HG02885 (cell line): ENCODE measurements around the gene HEPN1.

Experiments
- ATAC-seq: cut with Tn5 transposase; IDR thresholded peaks from one replicate; pipeline ENCODE4 v1.9.1; 2021; ENCODE audit warnings: mild to moderate bottlenecking; ENCODE audit not compliant: unreplicated experiment, poor library complexity

HEPN1 gene

DNA sequence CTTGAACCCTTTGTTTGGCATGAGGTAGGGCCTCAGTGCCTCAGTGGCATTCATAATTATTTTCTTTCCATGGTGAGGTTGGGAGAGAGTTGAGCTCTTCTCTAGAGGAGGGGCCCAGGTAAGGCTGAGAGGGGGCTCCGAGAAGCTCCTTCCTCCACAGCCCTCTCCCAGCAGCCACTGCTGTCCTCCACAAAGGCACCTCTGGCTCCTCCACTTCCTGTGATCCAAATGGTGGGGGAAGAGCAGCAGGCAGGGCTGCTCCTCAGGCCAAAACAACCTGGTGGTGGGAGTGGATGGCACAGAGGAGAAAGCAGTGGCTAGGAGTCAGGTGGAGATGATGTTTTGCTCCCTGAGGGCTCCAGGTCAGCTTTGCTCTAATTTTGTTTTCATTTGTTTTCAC, 34.7 kb upstream of the HEPN1 start:
- no peak for ATAC-seq

DNA sequence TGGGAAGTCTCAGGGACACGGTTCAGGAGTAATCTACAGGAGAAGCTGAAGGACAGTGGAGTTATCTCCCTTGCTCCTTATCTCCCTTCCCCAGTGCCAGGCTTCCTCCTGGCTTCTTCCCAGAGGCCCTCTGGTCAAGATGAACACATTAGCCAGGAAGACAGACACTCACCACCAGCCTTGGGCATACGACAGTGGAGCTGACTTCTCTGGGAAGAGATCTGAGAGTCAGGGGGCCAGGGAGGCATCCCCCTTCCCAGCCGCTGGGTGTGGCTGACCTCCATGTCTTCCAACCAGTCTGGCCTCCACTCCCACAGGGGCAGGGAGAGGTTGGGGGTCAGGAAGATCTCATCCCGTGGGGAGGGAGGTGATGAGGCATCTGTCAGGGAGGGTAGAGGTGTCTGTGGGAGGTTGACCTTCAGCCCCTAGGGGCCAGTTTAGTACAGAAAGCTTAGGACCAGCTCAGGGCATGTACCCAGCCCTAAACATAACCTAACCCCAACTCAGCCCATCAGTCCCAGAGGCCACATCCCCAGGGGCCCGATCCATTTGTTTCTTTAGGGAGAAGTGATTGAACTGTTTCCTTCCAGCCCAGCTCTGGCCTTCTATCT, 34.1 kb upstream of the HEPN1 start:
- ATAC-seq: no peak

DNA sequence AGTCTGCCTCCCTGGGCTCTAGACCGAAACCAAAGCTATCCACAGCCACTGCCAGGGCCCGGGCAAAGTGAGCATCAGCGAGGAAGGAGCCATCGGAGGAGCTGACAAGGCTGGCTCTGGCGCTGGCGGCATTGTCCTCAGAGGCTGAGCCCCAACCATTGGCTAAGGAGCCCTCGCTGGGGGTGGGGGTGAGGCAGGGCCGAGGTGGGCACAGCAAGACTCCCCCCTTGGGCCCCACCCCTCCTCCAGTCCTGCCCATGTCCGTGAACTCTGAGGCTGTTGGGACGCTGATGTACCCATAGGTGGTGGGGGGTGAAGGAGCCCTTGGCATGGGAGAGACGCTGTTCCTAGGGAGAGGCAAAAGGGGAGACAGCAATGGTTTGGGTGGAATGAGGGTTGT, 32.6 kb upstream of the HEPN1 start:
- no peak for ATAC-seq

DNA sequence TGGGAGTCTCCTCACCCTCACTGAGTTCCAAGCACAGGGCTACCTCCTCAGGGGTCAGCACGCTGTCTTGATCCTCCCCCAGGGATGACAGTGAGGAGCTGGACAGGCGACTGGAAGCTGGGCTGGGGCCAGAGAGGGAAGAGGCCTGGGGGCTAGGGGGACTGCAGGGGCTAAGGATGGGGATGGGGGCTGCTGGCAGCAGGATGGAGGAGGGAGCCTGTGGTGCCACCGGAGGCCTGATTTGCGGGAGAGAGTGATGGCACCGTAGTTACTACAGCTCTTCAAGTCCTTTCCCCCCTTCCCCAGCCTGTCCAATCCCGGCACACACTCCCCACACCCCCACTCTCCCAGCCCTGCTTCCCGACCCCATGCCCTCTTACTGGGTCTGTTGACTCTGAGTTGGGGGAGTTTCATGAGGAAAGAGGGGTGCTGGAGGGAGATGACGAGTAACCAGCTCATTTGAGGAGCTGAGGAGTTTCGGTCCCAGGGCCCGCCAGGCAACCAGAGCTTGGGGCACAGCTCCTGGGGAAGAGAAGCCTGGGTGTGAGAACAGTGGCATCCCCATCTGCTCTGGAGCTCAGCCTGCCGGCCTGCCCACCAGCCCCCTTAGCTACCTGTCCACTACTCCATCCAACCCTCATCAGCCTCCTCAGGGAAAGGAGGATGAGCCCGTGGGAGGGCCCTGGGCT, 31.9 kb upstream of the HEPN1 start:
- ATAC-seq: no peak

- ATAC-seq: no peak
Observed at GRCh38 chr11:124887667-124888013, 31.4 kb upstream of the HEPN1 start.

DNA sequence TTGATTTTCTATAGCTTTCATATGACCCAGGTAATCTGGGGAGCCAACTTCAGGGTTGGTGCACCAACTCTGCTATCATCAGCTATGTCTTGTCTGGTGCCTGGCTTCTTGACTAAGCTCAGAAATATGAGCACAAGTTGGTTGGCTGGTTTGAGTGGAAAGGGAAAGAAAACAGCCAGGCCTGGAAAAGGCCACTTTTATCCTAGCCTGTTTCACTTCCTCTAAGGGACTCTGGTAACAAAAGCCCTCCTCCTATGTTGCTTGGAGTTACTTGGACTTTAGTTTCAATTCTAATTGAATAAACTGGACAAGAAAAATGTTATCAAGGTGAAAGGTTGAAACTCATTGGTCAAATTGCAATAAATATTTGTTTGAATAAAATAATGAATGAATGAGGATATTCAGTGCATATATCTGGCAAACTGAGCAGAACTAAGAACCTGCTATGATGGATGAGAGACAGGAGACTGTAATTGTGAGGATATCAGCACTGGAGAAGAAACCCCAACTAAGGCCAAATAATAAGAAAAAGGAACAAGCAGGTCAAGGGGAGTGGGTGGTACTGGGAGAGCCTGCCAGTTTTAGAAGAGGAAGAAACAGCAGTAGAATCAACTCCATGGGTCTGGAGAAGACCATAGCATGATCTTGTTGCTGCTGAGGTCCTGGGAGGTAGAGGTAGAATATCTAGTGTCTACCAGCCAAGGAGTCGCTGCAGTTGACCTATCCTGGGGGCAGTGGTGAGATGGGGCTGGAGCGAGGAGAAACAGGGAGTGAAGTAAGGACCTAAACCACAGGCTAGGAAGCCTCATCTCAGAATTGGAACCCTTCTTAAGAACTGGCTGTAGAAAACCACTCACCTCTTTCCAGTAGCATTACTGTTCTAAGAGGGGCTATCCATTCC, 29.6 kb upstream of the HEPN1 start:
- ATAC-seq: no peak

DNA sequence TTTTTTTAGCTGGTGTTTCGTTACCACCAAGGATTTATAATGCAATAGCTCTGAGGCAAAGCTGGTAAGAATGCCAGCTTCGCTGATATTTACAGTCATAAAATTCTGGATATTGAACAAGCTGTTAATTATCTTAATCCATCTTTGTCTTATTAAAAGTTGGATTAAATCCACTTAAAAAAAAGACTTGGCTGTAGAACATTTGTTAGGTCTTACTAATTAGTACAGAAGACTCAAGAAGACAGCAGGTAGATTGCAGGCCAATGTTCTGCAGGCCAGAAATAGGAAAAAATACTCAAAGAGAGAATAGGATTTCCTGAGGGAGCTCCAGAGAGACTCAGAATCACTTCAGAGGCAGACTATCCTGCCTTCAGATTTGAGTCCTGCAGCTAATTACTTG, 28.9 kb upstream of the HEPN1 start:
- no peak for ATAC-seq

DNA sequence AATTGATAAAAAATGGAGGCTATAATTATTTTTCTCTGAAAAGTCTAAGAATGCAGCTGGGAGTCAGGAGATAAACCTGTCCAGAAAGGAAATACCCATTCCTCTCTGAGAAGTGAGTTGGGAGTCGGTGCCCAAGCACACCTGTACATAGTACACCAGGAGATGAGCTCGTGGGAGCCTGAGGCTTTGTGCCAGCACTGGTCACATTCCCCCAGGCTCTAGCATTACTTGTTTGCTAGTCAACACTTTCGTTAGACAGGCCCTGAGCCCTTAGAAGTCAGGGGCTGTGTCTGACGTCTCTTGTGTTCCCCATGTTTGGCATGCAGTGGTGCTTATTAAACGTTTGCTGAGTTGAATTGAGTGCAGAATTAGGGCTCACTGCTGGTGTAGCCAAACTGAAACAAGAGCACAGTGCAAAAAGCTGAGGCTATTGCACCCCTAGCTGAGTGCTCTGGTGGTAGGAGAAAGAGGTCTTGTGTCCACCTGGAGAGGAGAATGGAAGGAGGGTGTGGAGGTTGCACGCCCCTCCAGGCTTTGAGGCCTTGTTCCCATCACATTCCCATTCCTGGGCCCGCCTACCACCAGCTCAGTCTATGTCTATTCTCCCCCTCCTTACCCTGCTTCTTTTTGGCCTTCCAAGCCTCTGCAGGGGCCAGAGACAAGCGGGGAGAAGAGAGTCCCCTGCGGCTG, 28.2 kb upstream of the HEPN1 start:
- ATAC-seq: no peak

DNA sequence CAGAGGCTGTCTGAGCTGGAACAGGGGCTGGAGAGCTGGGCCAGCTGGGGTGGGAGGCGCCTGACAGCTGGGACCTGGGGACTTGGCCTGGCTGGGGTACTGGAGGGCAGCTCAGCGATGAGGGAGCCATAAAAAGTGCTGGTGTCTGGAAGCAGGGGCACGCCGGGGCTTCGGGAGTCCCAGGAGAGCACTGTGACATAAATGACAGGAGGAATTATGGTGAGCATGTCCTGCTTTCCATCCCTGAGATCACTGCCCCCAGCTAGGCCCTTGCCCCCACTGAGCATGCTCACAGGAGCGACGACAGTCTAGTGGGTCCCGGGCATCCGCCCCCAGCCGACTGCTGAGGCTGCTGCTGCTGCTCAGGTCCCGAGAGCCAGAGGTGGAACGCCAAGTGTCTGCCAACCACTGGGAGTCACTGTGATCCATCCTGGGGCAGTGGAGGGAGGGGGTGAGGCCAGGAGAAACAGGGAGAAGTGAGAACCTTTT, 27.6 kb upstream of the HEPN1 start:
- ATAC-seq: no peak

- ATAC-seq: no peak
Observed at GRCh38 chr11:124892146-124892545, 26.9 kb upstream of the HEPN1 start.

DNA sequence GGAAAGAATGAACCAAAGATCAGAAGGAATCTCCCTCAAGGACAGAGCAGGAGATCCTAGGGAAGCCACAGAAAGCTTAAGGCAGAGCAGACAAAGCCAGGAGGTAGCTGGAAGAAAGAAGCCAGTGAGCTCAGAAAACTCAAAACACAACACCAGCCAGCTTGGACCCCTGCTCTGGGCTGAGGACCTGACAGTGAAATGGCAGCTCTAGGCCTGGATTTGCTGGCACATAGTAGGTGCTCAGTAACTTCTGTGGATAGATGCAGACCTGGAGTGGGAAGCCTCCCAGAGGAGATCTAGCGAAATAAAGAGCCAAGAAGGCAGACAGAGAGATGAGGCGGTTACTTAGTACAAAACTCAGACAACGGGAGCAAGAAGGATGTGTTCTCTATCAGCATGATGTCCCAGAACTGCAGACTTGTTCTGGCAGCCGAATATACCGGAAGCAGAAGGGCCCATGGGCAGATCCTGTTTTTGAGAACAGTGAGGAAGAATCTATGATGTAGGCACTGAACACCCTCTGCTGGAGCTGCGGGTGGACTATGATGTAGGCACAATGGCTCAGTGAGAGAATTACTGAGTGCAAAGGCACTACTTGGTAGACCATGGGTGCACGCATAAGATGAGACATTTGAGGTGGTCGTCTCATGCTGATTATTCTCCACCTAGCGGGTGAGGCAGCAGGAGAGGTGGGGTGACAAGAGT, 26.1 kb upstream of the HEPN1 start:
- no peak for ATAC-seq

GRCh38 chr11:124893781-124894401, 25.2 kb upstream of the HEPN1 start:
- no peak for ATAC-seq

- ATAC-seq: no peak
Observed at GRCh38 chr11:124894606-124895430, 24.2 kb upstream of the HEPN1 start.

DNA sequence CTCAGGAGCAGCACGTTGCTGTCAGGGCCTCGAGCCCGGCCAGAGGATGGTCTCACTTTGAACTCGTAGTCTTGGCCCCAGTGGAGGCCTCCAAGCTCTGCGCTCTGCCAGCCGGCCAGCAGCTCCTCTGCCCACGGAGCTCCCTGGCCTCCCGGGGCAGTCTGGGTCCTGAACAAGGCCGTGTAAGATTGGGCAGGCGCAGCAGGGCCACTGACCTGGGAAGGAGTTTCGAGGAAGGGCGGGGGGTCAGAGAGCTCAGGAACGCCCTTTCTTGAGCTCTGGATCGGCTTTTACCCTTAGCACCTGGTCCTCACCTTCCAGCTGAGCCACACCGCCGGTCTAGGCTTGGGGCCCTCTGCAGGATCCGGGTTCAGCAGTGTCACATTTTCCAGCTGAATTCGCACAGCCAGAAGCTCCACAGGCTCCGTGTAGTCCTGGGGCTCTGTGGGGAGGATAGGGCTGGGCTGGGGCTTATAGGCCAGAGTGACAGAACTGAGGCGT, 23.5 kb upstream of the HEPN1 start:
- no peak for ATAC-seq

DNA sequence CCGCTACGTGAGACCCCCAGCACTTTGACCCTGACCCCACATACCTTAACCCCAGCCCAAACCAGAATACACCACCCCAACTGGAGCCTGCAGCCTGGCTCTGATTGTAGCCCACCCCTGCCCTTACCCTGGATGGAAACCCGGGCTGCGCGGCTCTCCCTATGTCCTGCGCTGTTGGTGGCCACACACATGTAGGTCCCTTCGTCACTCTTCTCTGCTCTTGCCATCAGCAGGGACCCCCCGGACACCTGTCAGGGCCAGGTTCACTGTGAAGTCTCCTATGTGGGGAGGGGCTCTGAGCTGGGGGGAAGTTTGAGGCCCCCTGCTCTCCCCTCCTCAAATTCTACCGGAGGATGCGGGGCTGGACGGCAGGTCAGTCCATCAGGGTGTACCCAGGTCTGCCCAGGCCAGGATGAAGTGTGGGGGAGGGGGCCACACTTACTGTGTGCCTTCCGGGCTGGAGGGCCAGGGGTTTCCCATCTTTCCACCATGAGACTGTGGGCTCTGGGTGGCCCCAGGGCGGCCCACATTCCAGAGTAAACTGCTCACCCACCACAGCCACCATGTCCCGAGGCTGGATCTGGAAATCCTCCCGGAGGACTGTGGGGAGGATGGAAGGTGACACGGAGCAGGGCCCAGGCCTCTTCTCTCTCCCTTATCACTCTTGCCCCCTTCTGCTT, 22.8 kb upstream of the HEPN1 start:
- no peak for ATAC-seq

DNA sequence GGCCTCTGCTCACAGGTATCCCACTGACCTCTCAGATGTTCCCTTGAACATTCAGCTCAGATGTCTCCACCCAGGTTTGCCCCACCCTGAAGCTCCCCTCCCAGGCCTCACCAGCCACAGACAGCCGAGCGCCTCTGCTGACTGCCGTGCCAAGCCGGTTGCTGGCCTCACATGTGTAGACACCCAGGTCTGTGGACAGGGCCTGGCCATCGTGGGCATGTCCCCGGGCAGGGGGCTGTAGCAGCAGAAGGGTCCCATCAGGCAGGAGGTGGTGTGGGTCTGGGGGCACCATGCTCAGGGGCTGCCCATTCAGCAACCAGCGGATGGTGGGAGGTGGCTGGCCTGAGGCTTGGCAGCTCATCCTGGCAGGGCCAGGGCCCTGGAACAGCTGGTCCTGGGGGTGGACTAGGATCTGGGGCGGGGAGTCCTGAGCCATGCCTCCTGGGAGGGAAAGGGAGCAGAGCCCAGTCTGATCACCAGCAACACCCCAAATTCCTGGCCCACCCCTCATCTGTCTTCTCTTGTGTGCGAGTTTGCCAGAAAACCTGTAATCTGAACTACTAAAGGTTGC, 22.1 kb upstream of the HEPN1 start:
- no peak for ATAC-seq

- no peak for ATAC-seq
Observed at GRCh38 chr11:124897674-124898262, 21.3 kb upstream of the HEPN1 start, which contains the start of gene ROBO4. ROBO4 (minus strand) TSS chr11:124897865; CDS start chr11:124897795, 70 bp downstream.
